Measurements from ENCODE around the gene HNRNPH2.

GRCh38 chrX:101429934-101430333, 21.9 kb downstream of the HNRNPH2 start:
- no peak for TF ChIP-seq CTCF (IDR thresholded peaks at IDR 0.05 in 2 of 3, conservative IDR thresholded peaks at IDR 0.05 in 1 of 3; ENCODE audit: borderline replicate concordance in 1 of 3, insufficient read depth in 1 of 3, low read depth in 2 of 3, low read length in 2 of 3)
- TF ChIP-seq EZH2phosphoT487 (IDR thresholded peaks at IDR 0.05; ENCODE audit: borderline replicate concordance) = no peak
- no peak for TF ChIP-seq POLR2A (IDR thresholded peaks at IDR 0.05; ENCODE audit: borderline replicate concordance, extremely low read depth, insufficient read depth, insufficient read length)
- no peak for TF ChIP-seq POLR2AphosphoS5 (IDR thresholded peaks at IDR 0.05; ENCODE audit: low read depth, low read length)
- no peak for TF ChIP-seq CEBPB (IDR thresholded peaks at IDR 0.05; ENCODE audit: low read depth)
- no peak for TF ChIP-seq TCF7L2 (IDR thresholded peaks at IDR 0.05; ENCODE audit: borderline replicate concordance, extremely low read depth, insufficient read depth, insufficient read length)
- no peak for TF ChIP-seq RAD21 (IDR thresholded peaks at IDR 0.05; ENCODE audit: low read depth)
- TF ChIP-seq ATF3 (IDR thresholded peaks at IDR 0.05) = no peak
- no peak for TF ChIP-seq REST (IDR thresholded peaks at IDR 0.05; ENCODE audit: low read depth)
- TF ChIP-seq ZBTB33 (IDR thresholded peaks at IDR 0.05; ENCODE audit: extremely low read depth, insufficient replicate concordance, low read length) = no peak
- TF ChIP-seq MAX (IDR thresholded peaks at IDR 0.05) = no peak
- no peak for TF ChIP-seq ZNF274 (IDR thresholded peaks at IDR 0.05; ENCODE audit: low read depth, low read length)
- no peak for TF ChIP-seq ELF1 (IDR thresholded peaks at IDR 0.05; ENCODE audit: borderline replicate concordance, low read depth)
- TF ChIP-seq EZH2 (IDR thresholded peaks at IDR 0.05) = no peak

All from HCT116 (cell line).